Peyer's patch (tissue), 4 donors: ENCODE measurements around the gene LYPD6B.

Source experiments
- CTCF ChIP-seq, 6 experiments: fragments of 450-650 bp in 4 of 6; fragments of 200-600 bp in 2 of 6; sonication (generic) in 1 of 6; IDR thresholded peaks; one replicate each; pipeline ENCODE4 v1.5.1; 2017 to 2019; ENCODE audit warnings: antibody characterized with exemption in 6 of 6, mild to moderate bottlenecking in 3 of 6, moderate library complexity in 1 of 6
- POLR2A ChIP-seq, 2 donors: fragments of 450-650 bp; IDR thresholded peaks; one replicate each; pipeline ENCODE4 v1.5.1; 2017; ENCODE audit warnings: antibody characterized with exemption in 2 of 2, mild to moderate bottlenecking in 2 of 2, moderate library complexity in 2 of 2

GRCh38 chr2:149146876-149147275 lies 108.4 kb downstream of the LYPD6B start:
- no peak for TF ChIP-seq CTCF (IDR thresholded peaks at IDR 0.05)
- no peak for TF ChIP-seq POLR2A (IDR thresholded peaks at IDR 0.05)
